SKM-1 treated with dmso at 0.1 percent for 144 hours (cell line): ENCODE results near the gene MYRF.

ENCODE experiments used
- DNase-seq: peaks from one replicate; lab custom pipeline; 2025; ENCODE audit not compliant: unreplicated experiment; lab: John Stamatoyannopoulos, UW

The MYRF gene

GRCh38 chr11:61752117-61752924 is at the start of gene MYRF:
Gene MYRF (plus strand): TSS chr11:61752636. CDS start chr11:61752745, 109 bp downstream.
- peak; percentile 26 for DNase-seq

DNA sequence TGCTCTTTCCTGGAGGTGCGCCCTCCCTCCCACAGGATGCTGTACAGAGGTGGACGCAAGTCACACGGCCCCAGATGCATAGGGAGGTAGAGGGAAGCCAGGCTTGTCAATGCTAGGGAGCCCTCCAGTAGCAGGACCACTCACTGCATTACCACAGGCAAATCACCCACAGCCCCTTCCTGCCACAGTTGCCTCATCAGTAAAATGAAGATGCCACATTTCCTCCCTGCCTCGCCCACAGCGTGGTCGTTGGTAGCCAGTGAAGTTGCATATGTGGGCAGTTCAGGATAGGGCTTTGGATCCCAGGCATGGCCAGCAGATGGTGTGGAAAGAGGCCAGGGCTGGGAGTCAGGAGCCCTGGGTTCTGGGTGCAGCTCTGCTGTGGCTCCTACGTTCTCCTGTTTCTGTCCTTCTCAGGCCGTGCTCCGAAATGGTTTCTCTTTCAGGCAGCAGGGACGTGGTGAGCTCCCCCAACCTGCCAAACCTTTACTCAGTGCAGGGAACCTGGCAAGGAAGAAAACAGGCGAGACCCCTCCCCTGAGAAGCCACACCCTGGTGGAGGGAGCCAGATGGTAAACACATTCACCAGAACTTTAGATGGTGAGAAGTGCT is 49.6 kb upstream of the MYRF start:
- DNase-seq = no peak

- no peak for DNase-seq
These were observed 47.6 kb upstream of the MYRF start for GRCh38 chr11:61704838-61705237.

GRCh38 chr11:61706452-61707400 is 45.7 kb upstream of the MYRF start:
- DNase-seq = no peak

DNA sequence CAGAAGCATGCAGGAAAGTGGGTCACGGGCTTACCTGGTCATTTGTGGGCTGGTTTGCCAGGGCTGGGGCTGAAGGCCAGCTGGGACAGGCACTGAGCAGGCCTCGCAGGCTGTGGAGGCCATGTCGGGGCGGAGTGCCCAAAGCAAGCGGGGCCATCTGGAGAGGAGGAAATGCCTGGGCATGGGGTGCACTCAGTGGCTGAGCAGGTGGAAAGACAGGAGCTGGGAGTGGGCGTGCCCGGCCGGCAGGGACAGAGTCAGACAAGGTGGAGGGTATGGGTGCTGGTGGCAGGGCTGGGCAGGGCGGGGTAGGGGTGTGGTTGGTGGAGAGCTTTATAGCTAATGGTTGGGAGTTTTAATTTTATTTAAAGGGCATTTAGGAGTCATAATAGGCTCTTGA is 44.9 kb upstream of the MYRF start:
- no peak for DNase-seq

GRCh38 chr11:61709110-61709509 is 43.3 kb upstream of the MYRF start:
- DNase-seq = no peak

DNA sequence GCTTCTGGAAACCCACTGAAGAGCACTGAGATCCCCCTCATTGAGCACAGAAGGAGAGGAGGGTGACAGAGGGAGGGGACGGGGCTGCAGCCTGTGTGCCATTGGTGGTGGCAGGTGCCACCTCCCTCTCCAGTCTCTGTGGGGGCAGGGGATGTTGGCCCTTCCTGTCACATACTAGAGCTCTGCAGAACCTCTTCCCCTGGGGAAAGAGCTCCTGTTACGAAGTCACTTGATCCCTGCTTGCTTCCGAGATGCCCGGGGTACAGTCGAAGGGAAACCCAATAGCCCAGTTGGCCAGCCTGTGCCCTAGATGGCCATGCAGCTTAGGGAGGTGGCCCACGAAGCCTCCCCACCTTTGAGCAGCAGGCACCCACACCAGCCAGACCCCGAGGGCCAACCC is 42.9 kb upstream of the MYRF start:
- no peak for DNase-seq

DNA sequence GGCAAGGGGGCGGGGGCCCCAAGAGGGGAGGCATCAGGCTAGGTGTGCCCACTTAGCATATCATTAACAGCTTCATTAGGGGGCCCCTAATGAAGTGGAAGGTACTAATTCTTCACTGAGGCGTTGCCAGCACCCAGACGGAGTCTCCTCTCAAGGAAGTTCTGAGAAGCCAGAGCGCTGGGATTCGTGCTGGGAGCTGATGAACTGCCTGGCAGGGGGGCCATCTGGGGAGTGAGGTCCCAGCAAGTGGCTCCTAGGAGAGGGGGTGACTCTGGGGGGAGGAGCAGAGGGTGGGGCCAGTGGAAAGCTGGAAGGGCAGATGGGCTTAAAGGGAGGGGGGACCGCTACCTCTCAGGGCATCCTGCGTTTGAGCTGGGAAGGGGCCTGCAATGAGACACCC is 42.4 kb upstream of the MYRF start:
- no peak for DNase-seq

- DNase-seq = no peak
These were observed 41.4 kb upstream of the MYRF start for GRCh38 chr11:61711037-61711436.

- no peak for DNase-seq
These were observed 40.9 kb upstream of the MYRF start for GRCh38 chr11:61711498-61711897.

DNA sequence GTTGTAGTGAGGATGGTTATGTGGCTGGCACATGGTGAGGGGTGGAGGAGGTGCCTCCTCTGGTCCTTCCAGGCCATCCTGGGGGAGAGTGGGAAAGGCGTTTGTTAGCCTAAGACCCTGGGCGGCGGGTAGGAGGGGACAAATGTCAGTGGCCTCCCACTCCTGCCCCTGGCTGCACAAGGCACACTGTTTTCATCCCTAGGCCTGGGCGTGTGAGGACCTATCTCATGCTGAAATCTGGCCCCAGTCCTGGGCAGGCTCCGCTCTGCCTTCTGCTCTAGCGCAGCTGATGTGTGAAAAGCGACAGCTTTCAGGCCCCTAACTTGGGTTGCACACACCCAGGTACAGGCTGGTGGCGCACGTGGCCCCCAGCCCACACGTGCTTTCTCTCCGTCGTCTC is 40.1 kb upstream of the MYRF start:
- no peak for DNase-seq

DNA sequence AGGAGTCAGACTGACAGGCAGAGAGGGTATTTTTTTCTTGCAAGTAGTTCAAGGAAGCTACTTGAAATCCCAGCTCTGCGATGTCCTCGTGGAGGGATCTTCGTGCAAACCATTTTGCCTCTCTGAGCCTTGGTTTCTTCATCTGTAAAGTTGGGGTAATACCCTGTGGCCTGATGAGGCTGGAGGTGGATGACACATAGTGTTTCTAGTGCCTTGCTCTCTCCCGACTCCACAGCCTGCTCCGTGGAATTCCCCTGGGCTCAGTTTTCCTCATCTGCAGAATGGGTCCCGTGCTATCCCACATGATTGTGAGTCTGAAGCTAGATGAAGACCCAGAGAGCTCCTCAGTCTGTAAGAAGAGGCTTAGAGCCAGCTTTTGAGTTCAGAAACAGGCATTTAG is 39.6 kb upstream of the MYRF start:
- no peak for DNase-seq

DNA sequence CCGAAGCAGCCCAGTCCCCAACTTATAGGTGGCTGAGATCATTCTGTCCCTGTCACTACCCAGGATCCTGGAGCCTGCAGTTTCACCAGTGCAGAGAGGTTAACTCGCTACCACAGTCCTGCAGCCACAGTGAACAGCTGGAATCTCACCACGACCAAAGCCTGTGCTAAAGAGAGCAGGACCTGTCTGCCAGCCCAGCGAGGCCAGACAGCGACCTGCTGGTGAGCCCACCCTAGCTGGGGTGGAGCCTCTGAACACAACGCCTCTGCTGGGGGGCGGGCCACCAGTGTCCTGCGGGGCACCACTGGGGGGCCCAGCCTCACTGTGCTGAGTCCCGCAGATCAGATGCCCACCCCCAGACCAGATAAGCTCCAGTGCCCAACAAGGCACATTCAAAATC is 39.0 kb upstream of the MYRF start:
- DNase-seq = no peak

DNA sequence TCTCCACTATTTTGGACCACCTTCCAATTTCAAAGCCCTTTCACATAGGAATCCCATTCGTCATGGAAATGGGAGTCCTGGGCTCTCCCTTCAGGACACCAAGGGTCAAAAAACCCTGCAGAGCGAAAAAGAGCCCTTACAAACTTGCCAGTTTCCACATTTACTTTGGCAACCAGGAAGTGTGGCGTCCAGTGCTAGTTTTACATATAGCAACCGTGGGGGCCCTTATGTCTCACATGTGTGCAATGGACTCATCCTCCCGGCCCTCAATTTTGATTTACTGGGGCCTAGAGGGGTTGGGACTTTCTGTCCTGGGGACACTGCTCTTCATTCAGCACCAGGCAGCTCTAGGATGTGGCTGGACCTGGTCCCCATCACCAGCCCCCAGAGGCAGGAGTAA is 38.5 kb upstream of the MYRF start:
- no peak for DNase-seq

DNA sequence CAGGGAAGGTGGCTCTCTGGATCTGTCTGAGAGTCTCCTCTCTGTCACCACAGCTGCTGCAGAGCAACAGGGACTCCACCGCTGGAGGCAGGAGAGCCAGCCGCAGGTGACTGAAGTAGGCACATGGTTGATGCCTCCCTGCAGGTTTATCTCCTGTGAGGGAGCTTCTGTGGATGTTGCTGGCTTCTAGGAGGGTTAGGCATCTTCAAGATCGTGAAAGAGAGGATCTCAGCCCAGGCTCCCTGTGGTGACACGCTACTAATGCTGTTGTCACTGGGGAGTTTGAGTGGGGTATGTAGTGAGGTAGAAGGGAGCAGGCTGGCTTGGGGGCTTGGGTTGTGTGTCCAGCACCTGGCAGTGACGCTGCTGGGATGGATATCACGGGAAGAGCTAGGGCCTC is 38.1 kb upstream of the MYRF start:
- no peak for DNase-seq

DNA sequence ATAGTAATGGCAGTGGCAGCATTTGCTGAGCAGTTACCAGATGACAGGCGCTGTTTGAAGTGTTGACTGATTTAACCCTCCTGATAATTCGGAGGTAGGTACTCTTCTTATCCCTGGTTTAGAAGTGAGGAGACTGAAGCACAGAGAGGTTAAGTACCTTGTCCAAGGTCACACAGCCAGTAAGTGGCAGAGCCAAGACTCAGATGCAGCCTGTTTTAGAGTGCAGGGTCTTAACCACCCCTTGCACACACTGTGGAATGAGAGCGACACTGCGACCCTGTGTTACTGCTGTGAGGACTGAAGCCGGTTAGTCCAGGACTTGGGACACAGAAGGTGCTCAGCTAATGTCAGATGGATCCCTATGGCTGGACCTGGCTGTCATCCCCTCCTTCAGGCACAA is 37.5 kb upstream of the MYRF start:
- no peak for DNase-seq

GRCh38 chr11:61715867-61716266 is 36.6 kb upstream of the MYRF start:
- no peak for DNase-seq

GRCh38 chr11:61716478-61717285 is 35.8 kb upstream of the MYRF start:
- peak; percentile 11 for DNase-seq

GRCh38 chr11:61717286-61718033 is 35.0 kb upstream of the MYRF start:
- no peak for DNase-seq

- DNase-seq = no peak
These were observed 34.3 kb upstream of the MYRF start for GRCh38 chr11:61718046-61718531.
